Neural cell (in vitro differentiated cells): ENCODE data around the gene SHTN1. TPM values are rescaled to one million over a fixed set of nuclear protein-coding genes. Genes with fewer than 3 reads are reported as not detected.

Experiments
- H2AFZ ChIP-seq: fragments of 200-600, 300-800 bp; sonication (generic), shearing (Covaris generic); 2 replicates; pipeline ENCODE4 v1.6.0; 2014; ENCODE audit warnings: low read depth, mild to moderate bottlenecking, antibody characterized with exemption, low read length, moderate library complexity
- H3F3A ChIP-seq: fragments of 200-600 bp; shearing (Covaris generic); 2 replicates; pipeline ENCODE4 v1.6.1; 2016; ENCODE audit warnings: mild to moderate bottlenecking, moderate library complexity, mixed read lengths, antibody characterized with exemption, low read length; ENCODE audit not compliant: insufficient read depth, poor library complexity, severe bottlenecking
- H3K27ac ChIP-seq: fragments of 200-600, 300-800 bp; sonication (generic), shearing (Covaris generic); 2 replicates; pipeline ENCODE4 v1.5.1; 2014; ENCODE audit warnings: mild to moderate bottlenecking, low read length, moderate library complexity
- H3K27me3 ChIP-seq: fragments of 300-800, 200-600 bp; sonication (generic), shearing (Covaris generic); 2 replicates; pipeline ENCODE4 v1.6.0; 2014; ENCODE audit warnings: mild to moderate bottlenecking, low read depth, low read length, moderate library complexity; ENCODE audit not compliant: insufficient read depth
- H3K36me3 ChIP-seq: fragments of 300-800, 200-600 bp; sonication (generic), shearing (Covaris generic); 2 replicates; pipeline ENCODE4 v1.5.1; 2014; ENCODE audit warnings: mild to moderate bottlenecking, antibody characterized with exemption, low read length, moderate library complexity; ENCODE audit not compliant: insufficient read depth
- H3K4me2 ChIP-seq: fragments of 300-800, 200-600 bp; sonication (generic), shearing (Covaris generic); 2 replicates; pipeline ENCODE4 v1.6.0; 2014; ENCODE audit warnings: mild to moderate bottlenecking, low read length
- H3K4me3 ChIP-seq: fragments of 300-800, 200-600 bp; sonication (generic), shearing (Covaris generic); 2 replicates; pipeline ENCODE4 v1.5.1; 2014; ENCODE audit warnings: mild to moderate bottlenecking, low read length, moderate library complexity
- H3K79me2 ChIP-seq: fragments of 200-600 bp; shearing (Covaris generic); replicated peaks from 2 replicates; pipeline ENCODE4 v1.6.0; 2014; ENCODE audit warnings: mild to moderate bottlenecking, low read length, moderate library complexity; ENCODE audit not compliant: insufficient read depth
- H3K9ac ChIP-seq: fragments of 300-800, 200-600 bp; sonication (generic), shearing (Covaris generic); 2 replicates; pipeline ENCODE4 v1.6.1; 2016; ENCODE audit warnings: mild to moderate bottlenecking, low read length, mixed read lengths
- H3K9me2 ChIP-seq: fragments of 200-600 bp; shearing (Covaris generic); 2 replicates; pipeline ENCODE4 v1.6.1; 2016; ENCODE audit warnings: mild to moderate bottlenecking, low read length, mixed read lengths; ENCODE audit not compliant: insufficient read depth
- H3K9me3 ChIP-seq: fragments of 200-600, 300-800 bp; sonication (generic), shearing (Covaris generic); 2 replicates; pipeline ENCODE4 v1.6.1; 2016; ENCODE audit warnings: mild to moderate bottlenecking, mixed run types, low read length, moderate library complexity, mixed read lengths
- H4K20me1 ChIP-seq: fragments of 200-600 bp; shearing (Covaris generic); 2 replicates; pipeline ENCODE4 v1.6.1; 2016; ENCODE audit warnings: mild to moderate bottlenecking, mixed run types; ENCODE audit not compliant: insufficient read depth
- CTCF ChIP-seq: fragments of 450-650 bp; IDR thresholded peaks from 2 replicates; pipeline ENCODE4 v1.5.1; 2014; ENCODE audit warnings: antibody characterized with exemption, mild to moderate bottlenecking, moderate library complexity; ENCODE audit not compliant: poor library complexity, severe bottlenecking
- EP300 ChIP-seq: fragments of 450-650 bp; conservative IDR thresholded peaks from 2 replicates; pipeline ENCODE4 v1.6.1; 2014; ENCODE audit warnings: antibody characterized with exemption, mild to moderate bottlenecking, moderate library complexity; ENCODE audit not compliant: poor library complexity, severe bottlenecking
- EZH2 ChIP-seq: fragments of 200-600, 300-800 bp; shearing (Covaris generic), sonication (generic); IDR thresholded peaks from 2 replicates; pipeline ENCODE4 v1.6.1; 2014; ENCODE audit warnings: antibody characterized with exemption, low read length, borderline replicate concordance, mild to moderate bottlenecking; ENCODE audit not compliant: insufficient read depth, poor library complexity, severe bottlenecking
- MXI1 ChIP-seq: fragments of 450-650 bp; conservative IDR thresholded peaks from 2 replicates; pipeline ENCODE4 v1.6.1; 2014; ENCODE audit warnings: antibody characterized with exemption, mild to moderate bottlenecking; ENCODE audit not compliant: poor library complexity, severe bottlenecking
- POLR2AphosphoS5 ChIP-seq: IDR thresholded peaks from 2 replicates; pipeline ENCODE4 v1.6.1; 2012
- RAD21 ChIP-seq: fragments of 450-650 bp; conservative IDR thresholded peaks from 2 replicates; pipeline ENCODE4 v1.6.1; 2014; ENCODE audit warnings: antibody characterized with exemption, mild to moderate bottlenecking, moderate library complexity
- REST ChIP-seq: IDR thresholded peaks from 2 replicates; pipeline ENCODE4 v1.6.1; 2012; ENCODE audit warnings: borderline replicate concordance
- SMC3 ChIP-seq: fragments of 450-650 bp; conservative IDR thresholded peaks from 2 replicates; pipeline ENCODE4 v1.6.1; 2014; ENCODE audit warnings: antibody characterized with exemption, mild to moderate bottlenecking, moderate library complexity; ENCODE audit not compliant: poor library complexity
- TAF1 ChIP-seq: IDR thresholded peaks from 2 replicates; pipeline ENCODE4 v1.6.1; 2012; ENCODE audit warnings: low read depth
- polyA plus RNA-seq: library from polyadenylated mRNA; depleted of rRNA; stranded (reverse); fragments of >200 nt; gene quantifications from 2 replicates; pipeline ENCODE4 v1.2.3, GENCODE V29; 2014

The SHTN1 gene
- polyA plus RNA-seq, 1 donor from 2014 or later: 55.8 TPM

GRCh38 chr10:116852246-116852645 lies 152.7 kb downstream of the SHTN1 start:
- no peaks in the 10 kb centered on the region for H3K9me2 ChIP-seq
- H3K4me2 ChIP-seq: no peak overlapping the region
- TF ChIP-seq POLR2AphosphoS5: no peak
- TF ChIP-seq EP300: no peak
- TF ChIP-seq REST: no peak
- TF ChIP-seq EZH2: no peak
- no peak for TF ChIP-seq TAF1
- TF ChIP-seq SMC3: no peak
- no peak for TF ChIP-seq RAD21
- no peak for TF ChIP-seq MXI1
- no peak for TF ChIP-seq CTCF
- H3K9ac ChIP-seq: no peak overlapping the region
- no peaks in the 10 kb centered on the region for H4K20me1 ChIP-seq
- H3K27ac ChIP-seq: no peak overlapping the region
- H2AFZ ChIP-seq: no peak overlapping the region
- no peaks in the 10 kb centered on the region for H3K36me3 ChIP-seq
- H3K4me3 ChIP-seq: no peak overlapping the region
- H3F3A ChIP-seq: peaks cover 7% of the 10 kb centered on the region
- H3K9me3 ChIP-seq: no peaks in the 10 kb centered on the region
- no peaks in the 10 kb centered on the region for H3K79me2 ChIP-seq
- H3K27me3 ChIP-seq: no peaks in the 10 kb centered on the region

GRCh38 chr10:116850058-116850611 lies 154.9 kb downstream of the SHTN1 start:
- Histone ChIP-seq H3K27ac (peak overlapping the region; percentile 97), H4K20me1 (no peaks in the 10 kb centered on the region)

More at GRCh38 chr10:116850058-116850611, 154.9 kb downstream of the SHTN1 start:
- Histone ChIP-seq H3K27me3 (no peaks in the 10 kb centered on the region), H3K4me2 (peak overlapping the region; percentile 36), H3K9me3 (no peaks in the 10 kb centered on the region), H3K4me3 (peak overlapping the region; percentile 90), H3K9ac (peak overlapping the region; percentile 94), H2AFZ (peak overlapping the region; percentile 93), H3K36me3 (no peaks in the 10 kb centered on the region), H3K79me2 (no peaks in the 10 kb centered on the region), H3K9me2 (no peaks in the 10 kb centered on the region), H3F3A (peaks cover 7% of the 10 kb centered on the region)
- TF ChIP-seq RAD21: no peak
- no peak for TF ChIP-seq EZH2
- no peak for TF ChIP-seq SMC3
- no peak for TF ChIP-seq EP300
- TF ChIP-seq MXI1: no peak
- TF ChIP-seq POLR2AphosphoS5: no peak
- TF ChIP-seq TAF1: no peak
- TF ChIP-seq CTCF: no peak
- no peak for TF ChIP-seq REST
